GM21737 (cell line): ENCODE data around the gene ZNF189.

Experiments used
- ATAC-seq: cut with Tn5 transposase; IDR thresholded peaks from one replicate; pipeline ENCODE4 v1.9.1; 2021; ENCODE audit warnings: mild to moderate bottlenecking, moderate library complexity; ENCODE audit not compliant: unreplicated experiment

Gene ZNF189

GRCh38 chr9:101398068-101398929 is at the start of gene ZNF189, which contains the start of gene MRPL50:
ZNF189 (plus strand) TSS chr9:101398851; CDS start chr9:101399157, 306 bp downstream.
MRPL50 (minus strand) TSS chr9:101398618; CDS start chr9:101398592, 26 bp downstream.
- peak; percentile 98 for ATAC-seq

- no peak for ATAC-seq
Measured at GRCh38 chr9:101350285-101350684, 48.4 kb upstream of the ZNF189 start.

GRCh38 chr9:101352892-101353463 is 45.7 kb upstream of the ZNF189 start:
- no peak for ATAC-seq

- ATAC-seq = no peak
Measured at GRCh38 chr9:101353683-101354082, 45.0 kb upstream of the ZNF189 start.

GRCh38 chr9:101354143-101354764 is 44.4 kb upstream of the ZNF189 start:
- ATAC-seq = no peak

GRCh38 chr9:101354765-101355708 is 43.6 kb upstream of the ZNF189 start:
- ATAC-seq = no peak

- ATAC-seq = no peak
Measured at GRCh38 chr9:101356619-101357018, 42.0 kb upstream of the ZNF189 start.

GRCh38 chr9:101359679-101360078 is 39.0 kb upstream of the ZNF189 start:
- ATAC-seq = no peak

- ATAC-seq = no peak
Measured at GRCh38 chr9:101360647-101361046, 38.0 kb upstream of the ZNF189 start.

GRCh38 chr9:101362450-101362849 is 36.2 kb upstream of the ZNF189 start:
- no peak for ATAC-seq

- no peak for ATAC-seq
Measured at GRCh38 chr9:101365181-101365580, 33.5 kb upstream of the ZNF189 start.

GRCh38 chr9:101366038-101366756 is 32.5 kb upstream of the ZNF189 start:
- ATAC-seq = no peak

GRCh38 chr9:101367323-101367722 is 31.3 kb upstream of the ZNF189 start:
- ATAC-seq = no peak

- no peak for ATAC-seq
Measured at GRCh38 chr9:101369286-101369685, 29.4 kb upstream of the ZNF189 start.

GRCh38 chr9:101369884-101370531 is 28.6 kb upstream of the ZNF189 start:
- ATAC-seq = no peak

GRCh38 chr9:101371813-101372212 is 26.8 kb upstream of the ZNF189 start:
- no peak for ATAC-seq

GRCh38 chr9:101372327-101373118 is 26.1 kb upstream of the ZNF189 start:
- ATAC-seq = no peak

GRCh38 chr9:101375546-101375945 is 23.1 kb upstream of the ZNF189 start:
- no peak for ATAC-seq
